Fibroblast of villous mesenchyme (primary cell): ENCODE results near the gene MAMDC4. TPM values are rescaled to one million over a fixed set of nuclear protein-coding genes. Genes with fewer than 3 reads are reported as not detected.
"Not testable (repeated sequence)": the region's sequence is repeated elsewhere in the genome, so short reads cannot be mapped to it uniquely, and the experiment has no call there.

Experiments used
- DNase-seq: peaks from one replicate; pipeline ENCODE4 v3.0.0-alpha.2; 2010; ENCODE audit warnings: low read depth
- H3K4me3 ChIP-seq: 2 replicates; pipeline ENCODE4 v1.5.1; 2011; ENCODE audit warnings: low read depth, mild to moderate bottlenecking, low read length
- CTCF ChIP-seq: IDR thresholded peaks from 2 replicates; pipeline ENCODE4 v1.5.1; 2012; ENCODE audit warnings: low read depth, mild to moderate bottlenecking, low read length; ENCODE audit not compliant: insufficient read depth
- total RNA-seq: library from RNA; depleted of rRNA; stranded (reverse); fragments of >200 nt; gene quantifications from 2 replicates; pipeline ENCODE4 v1.2.3, GENCODE V29; 2012

The MAMDC4 gene
- total RNA-seq, 1 donor: 3.0 TPM

GRCh38 chr9:136875155-136875554, 23.0 kb downstream of the MAMDC4 start:
- TF ChIP-seq CTCF: no peak
- no peak overlapping the region for H3K4me3 ChIP-seq
- no peak for DNase-seq

GRCh38 chr9:136876476-136876875, 24.3 kb downstream of the MAMDC4 start:
- no peak overlapping the region for H3K4me3 ChIP-seq
- no peak for DNase-seq
- TF ChIP-seq CTCF: no peak

GRCh38 chr9:136880651-136881050, 28.5 kb downstream of the MAMDC4 start:
- TF ChIP-seq CTCF: no peak
- no peak for DNase-seq
- no peak overlapping the region for H3K4me3 ChIP-seq

DNA sequence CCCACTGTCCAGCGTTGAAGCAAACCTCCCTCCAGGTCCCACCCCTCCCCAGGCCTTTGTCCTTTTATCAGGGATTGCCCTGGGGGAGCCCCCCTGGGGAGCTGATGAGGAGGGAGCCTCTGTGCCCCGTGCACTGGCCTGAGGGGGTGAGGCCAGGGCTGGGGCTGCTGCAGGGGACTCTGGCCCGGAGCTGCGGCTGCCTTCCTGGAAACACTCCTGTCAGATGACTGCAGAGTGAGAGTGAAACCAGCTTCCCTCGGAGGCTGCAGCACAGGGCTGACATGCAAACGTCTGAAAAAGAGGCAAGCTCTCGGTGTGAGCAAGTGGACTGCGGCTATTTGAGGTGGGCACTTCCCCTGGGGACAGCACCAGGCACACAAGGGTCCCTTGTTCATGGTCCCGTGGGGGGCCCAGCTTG, 29.6 kb downstream of the MAMDC4 start:
- peak overlapping the region; percentile 9 for H3K4me3 ChIP-seq
- DNase-seq: peak; percentile 71
- no peak for TF ChIP-seq CTCF

DNA sequence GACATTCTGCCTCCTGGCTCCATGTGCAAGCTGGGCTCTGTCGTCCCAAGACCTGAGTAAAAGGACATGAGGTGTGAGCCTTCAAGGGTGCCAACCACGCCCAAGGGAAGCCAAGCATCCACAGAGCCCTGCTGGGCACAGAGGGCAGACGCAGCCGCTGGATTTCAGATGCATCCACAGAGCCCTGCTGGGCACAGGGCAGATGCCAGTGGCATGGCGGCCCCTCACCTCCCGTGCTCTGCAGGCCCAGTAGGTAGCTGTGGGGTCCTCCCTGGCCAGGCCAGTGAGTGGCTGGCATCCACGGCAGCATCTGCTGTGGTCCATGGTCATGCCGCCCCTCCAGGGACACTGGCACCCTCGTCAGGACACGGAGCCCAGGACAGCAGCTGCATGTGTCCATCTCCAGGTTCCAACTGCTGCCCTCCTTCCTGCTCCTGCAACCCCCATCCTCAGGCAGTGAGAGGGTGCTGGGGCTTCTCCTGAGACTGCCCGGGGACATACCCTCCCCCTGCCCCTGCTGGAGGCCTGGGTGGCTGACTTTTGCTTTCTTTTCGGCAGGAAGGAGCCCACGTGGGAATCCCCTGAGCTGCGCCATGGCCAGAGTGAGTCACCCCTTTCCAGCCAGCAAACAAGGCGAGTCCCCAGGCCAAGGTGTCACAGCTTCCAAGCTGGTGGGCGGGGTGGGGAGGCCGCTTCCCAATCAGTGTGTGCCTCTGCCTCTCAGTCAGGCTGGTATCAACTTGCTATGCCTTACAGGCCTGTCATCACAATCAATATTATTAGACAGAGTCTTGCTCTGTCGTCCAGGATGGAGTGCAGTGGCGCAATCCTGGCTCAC, 30.2 kb downstream of the MAMDC4 start:
- DNase-seq: peak; percentile 86

GRCh38 chr9:136882947-136883283, 30.8 kb downstream of the MAMDC4 start:
- DNase-seq, H3K4me3 ChIP-seq: not testable (repeated sequence)

More for the DNA sequence above, 30.2 kb downstream of the MAMDC4 start:
- H3K4me3 ChIP-seq: peak overlapping the region; percentile 27
- no peak for TF ChIP-seq CTCF

DNA sequence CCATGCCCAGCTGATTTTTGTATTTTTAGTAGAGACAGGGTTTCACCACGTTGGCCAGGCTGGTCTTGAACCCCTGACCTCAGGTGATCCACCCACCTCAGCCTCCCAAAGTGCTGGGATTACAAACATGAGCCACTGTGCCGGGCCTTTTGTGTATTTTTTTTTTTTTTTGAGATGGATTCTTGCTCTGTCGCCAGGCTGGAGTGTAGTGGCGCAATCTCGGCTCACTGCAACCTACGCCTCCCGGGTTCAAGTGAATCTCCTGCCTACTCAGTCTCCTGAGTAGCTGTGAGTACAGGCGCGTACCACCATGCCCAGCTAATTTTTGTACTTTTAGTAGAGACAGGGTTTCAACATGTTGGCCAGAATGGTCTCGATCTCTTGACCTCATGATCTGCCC, 31.5 kb downstream of the MAMDC4 start:
- H3K4me3 ChIP-seq, DNase-seq: not testable (repeated sequence)

DNA sequence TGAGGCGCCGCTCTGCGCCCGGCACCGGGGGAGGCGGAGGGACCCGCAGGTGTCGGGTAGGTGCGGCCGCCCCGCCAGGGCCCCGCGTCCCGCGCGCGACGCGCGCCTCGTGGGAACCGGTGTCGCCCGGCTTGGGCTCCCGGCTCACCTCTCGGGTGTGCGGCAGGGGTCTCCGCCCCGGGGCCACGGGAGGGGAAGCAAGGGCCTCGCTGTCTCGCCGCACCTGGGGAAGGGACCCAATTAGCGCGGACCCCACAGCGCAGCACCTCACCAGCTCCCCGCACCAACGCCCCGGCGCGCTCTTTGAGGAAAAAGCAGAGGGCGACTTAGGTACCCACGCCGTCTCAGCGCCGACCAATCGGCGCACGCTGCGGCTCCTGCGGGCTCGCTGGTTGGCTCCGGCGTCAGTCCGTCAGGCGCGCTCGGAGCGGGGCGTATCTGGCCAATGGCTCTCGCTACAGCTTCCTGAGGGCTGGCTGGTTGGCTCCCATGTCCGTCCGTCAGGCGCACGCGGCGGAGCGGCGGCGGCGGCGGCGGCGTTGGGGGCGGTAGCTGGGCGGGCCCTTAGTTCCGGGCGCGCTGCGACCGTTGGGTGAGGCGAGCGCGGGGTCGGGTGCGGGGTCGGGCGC, 33.9 kb downstream of the MAMDC4 start, which contains the start of gene TRAF2:
Gene TRAF2 (plus strand): TSS at position 567 of the 629 bp plus-strand sequence. CDS start 12,225 bp downstream, outside the sequence.
- DNase-seq: peak; percentile 99
- no peak for TF ChIP-seq CTCF
- H3K4me3 ChIP-seq: peak within 1 kb of the TSS; percentile 78
